Activated B cell treated with CpG ODN at 0.5 μM for 24 hours (primary cell): ENCODE results near the gene NQO1. TPM values are rescaled to one million over a fixed set of nuclear protein-coding genes. Genes with fewer than 3 reads are reported as not detected.

ENCODE experiments used
- ATAC-seq: fragments of 200-7000 bp; cut with Tn5 transposase; one replicate; pipeline ENCODE4 v1.10.0; 2021; ENCODE audit warnings: low read depth, mild to moderate bottlenecking, moderate library complexity
- CTCF ChIA-PET: fragments of 350-600 bp; sonication (Branson Sonifier 250); formaldehyde crosslinking; loops from one replicate; lab custom pipeline; 2021; ENCODE audit warnings: antibody characterized with exemption; lab: Charles Lee
- POLR2A ChIA-PET: fragments of 350-600 bp; sonication (Branson Sonifier 250); formaldehyde crosslinking; loops from one replicate; lab custom pipeline; 2021; ENCODE audit warnings: antibody characterized with exemption; lab: Charles Lee
- DNase-seq: peaks from one replicate; pipeline ENCODE4 v3.0.0; 2022
- H3K27ac Mint-ChIP-seq: one replicate; pipeline ENCODE4 v1.8.0; 2020; ENCODE audit warnings: mixed read lengths
- H3K27me3 Mint-ChIP-seq: one replicate; pipeline ENCODE4 v1.8.0; 2021; ENCODE audit warnings: mixed read lengths
- H3K36me3 Mint-ChIP-seq: one replicate; pipeline ENCODE4 v1.8.0; 2021; ENCODE audit warnings: low read depth, mixed read lengths
- H3K4me1 Mint-ChIP-seq: one replicate; pipeline ENCODE4 v1.8.0; 2021; ENCODE audit warnings: mixed read lengths
- H3K4me3 Mint-ChIP-seq: one replicate; pipeline ENCODE4 v1.8.0; 2020; ENCODE audit warnings: mild to moderate bottlenecking, mixed read lengths
- H3K9me3 Mint-ChIP-seq: one replicate; pipeline ENCODE4 v1.8.0; 2020; ENCODE audit warnings: mixed read lengths
- intact Hi-C: fragments of 100-400 bp; cut with micrococcal nuclease; formaldehyde crosslinking; loops from one replicate; pipeline ENCODE4 v1.15.1; 2024
- total RNA-seq: library from RNA; stranded (reverse); gene quantifications from 2 replicates; pipeline ENCODE4 v1.2.3, GENCODE V29; 2022
- TF ChIP-seq, protein P1 (sequence below): fragments of 200-600 bp; IDR thresholded peaks from one replicate; pipeline ENCODE4 v1.8.0; 2022; ENCODE audit warnings: antibody characterized with exemption, mild to moderate bottlenecking

The NQO1 gene
- total RNA-seq, 1 donor from 2014 or later: 5.5 TPM

DNA sequence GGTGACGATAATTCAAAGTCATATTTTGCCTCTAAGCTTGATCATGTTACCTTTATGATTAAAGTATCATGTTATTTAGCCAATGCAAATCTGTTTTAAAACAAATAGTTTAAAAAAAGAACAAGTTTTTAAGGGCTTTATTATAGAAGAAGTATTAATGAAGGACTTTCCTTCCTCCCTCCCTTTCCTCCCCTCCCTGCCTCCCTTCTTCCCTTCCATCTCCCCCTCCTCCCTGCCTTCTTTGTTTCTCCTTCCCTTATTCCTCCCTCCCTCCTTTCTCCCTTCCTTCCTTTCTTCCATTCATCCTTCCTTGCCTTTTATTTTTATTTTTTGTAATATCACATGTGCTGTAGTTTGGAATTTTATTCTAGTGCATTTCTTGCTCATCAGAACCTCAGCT, 26.4 kb downstream of the NQO1 start:
- peaks cover 61% of the 10 kb centered on the region for H3K36me3 Mint-ChIP-seq
- H3K4me3 Mint-ChIP-seq: no peak overlapping the region
- no peak for DNase-seq
- H3K27me3 Mint-ChIP-seq: no peaks in the 10 kb centered on the region
- ChIA-PET POLR2A (interaction anchor here (0.6 kb wide), 1 partner anchor 26 kb away, joined by 6 read pairs; no protein-coding TSS in a partner anchor), CTCF (no interaction called here)
- intact Hi-C loops: no loop called here
- TF ChIP-seq, protein P1, sequence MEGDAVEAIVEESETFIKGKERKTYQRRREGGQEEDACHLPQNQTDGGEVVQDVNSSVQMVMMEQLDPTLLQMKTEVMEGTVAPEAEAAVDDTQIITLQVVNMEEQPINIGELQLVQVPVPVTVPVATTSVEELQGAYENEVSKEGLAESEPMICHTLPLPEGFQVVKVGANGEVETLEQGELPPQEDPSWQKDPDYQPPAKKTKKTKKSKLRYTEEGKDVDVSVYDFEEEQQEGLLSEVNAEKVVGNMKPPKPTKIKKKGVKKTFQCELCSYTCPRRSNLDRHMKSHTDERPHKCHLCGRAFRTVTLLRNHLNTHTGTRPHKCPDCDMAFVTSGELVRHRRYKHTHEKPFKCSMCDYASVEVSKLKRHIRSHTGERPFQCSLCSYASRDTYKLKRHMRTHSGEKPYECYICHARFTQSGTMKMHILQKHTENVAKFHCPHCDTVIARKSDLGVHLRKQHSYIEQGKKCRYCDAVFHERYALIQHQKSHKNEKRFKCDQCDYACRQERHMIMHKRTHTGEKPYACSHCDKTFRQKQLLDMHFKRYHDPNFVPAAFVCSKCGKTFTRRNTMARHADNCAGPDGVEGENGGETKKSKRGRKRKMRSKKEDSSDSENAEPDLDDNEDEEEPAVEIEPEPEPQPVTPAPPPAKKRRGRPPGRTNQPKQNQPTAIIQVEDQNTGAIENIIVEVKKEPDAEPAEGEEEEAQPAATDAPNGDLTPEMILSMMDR: no peak
- no peak overlapping the region for H3K27ac Mint-ChIP-seq
- no peaks in the 10 kb centered on the region for H3K9me3 Mint-ChIP-seq
- no peak for ATAC-seq
- H3K4me1 Mint-ChIP-seq: no peaks in the 10 kb centered on the region

DNA sequence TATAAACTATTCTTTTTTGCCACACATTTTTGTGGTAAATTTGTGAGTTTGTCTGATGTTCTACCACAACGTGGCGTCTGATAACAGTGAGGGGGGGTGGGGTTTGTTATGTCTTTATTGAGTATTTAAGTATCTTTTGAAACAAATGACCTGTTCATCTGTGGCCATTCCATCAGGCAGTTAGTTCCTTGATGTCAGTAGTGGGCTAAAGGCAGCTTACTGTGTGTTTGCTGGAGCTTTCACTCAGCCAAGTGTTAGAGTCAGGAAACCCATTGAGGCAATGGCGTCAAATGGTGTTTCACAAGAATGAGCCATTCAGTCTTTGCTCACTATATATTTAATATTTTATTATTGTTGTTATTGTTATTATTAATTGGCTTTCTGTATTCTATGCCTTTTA, 28.0 kb downstream of the NQO1 start:
- Mint-ChIP-seq H3K9me3 (no peaks in the 10 kb centered on the region), H3K4me3 (no peak overlapping the region), H3K27ac (no peak overlapping the region), H3K27me3 (no peaks in the 10 kb centered on the region), H3K36me3 (peaks cover 70% of the 10 kb centered on the region), H3K4me1 (no peaks in the 10 kb centered on the region)
- CTCF ChIA-PET: interaction anchor here (0.8 kb wide), 1 partner anchor 302 kb away, joined by 3 read pairs; no protein-coding TSS in a partner anchor
- intact Hi-C loops: no loop called here
- DNase-seq (no peak), ATAC-seq (no peak)
- POLR2A ChIA-PET: no interaction called here
- TF ChIP-seq, protein P1: no peak

DNA sequence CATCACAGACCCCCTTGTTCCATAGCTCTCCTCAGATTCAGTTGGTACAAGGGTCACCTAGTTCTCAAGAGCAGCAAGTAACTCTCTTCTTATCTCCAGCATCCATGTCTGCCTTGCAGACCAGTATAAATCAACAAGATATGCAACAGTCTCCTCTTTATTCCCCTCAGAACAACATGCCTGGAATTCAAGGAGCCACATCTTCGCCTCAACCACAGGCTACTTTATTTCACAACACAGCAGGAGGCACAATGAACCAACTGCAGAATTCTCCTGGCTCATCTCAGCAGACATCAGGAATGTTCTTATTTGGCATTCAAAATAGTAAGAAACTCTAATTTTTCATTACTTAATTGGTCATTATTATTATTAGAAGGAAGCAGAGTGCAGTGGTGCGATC, 32.4 kb downstream of the NQO1 start:
- intact Hi-C loops: no loop called here
- H3K4me1 Mint-ChIP-seq: peaks cover 10% of the 10 kb centered on the region
- CTCF ChIA-PET: no interaction called here
- H3K4me3 Mint-ChIP-seq: no peak overlapping the region
- H3K27me3 Mint-ChIP-seq: no peaks in the 10 kb centered on the region
- H3K9me3 Mint-ChIP-seq: no peaks in the 10 kb centered on the region
- POLR2A ChIA-PET: no interaction called here
- TF ChIP-seq, protein P1: no peak
- ATAC-seq (no peak), DNase-seq (no peak)
- peaks cover 83% of the 10 kb centered on the region for H3K36me3 Mint-ChIP-seq
- no peak overlapping the region for H3K27ac Mint-ChIP-seq

DNA sequence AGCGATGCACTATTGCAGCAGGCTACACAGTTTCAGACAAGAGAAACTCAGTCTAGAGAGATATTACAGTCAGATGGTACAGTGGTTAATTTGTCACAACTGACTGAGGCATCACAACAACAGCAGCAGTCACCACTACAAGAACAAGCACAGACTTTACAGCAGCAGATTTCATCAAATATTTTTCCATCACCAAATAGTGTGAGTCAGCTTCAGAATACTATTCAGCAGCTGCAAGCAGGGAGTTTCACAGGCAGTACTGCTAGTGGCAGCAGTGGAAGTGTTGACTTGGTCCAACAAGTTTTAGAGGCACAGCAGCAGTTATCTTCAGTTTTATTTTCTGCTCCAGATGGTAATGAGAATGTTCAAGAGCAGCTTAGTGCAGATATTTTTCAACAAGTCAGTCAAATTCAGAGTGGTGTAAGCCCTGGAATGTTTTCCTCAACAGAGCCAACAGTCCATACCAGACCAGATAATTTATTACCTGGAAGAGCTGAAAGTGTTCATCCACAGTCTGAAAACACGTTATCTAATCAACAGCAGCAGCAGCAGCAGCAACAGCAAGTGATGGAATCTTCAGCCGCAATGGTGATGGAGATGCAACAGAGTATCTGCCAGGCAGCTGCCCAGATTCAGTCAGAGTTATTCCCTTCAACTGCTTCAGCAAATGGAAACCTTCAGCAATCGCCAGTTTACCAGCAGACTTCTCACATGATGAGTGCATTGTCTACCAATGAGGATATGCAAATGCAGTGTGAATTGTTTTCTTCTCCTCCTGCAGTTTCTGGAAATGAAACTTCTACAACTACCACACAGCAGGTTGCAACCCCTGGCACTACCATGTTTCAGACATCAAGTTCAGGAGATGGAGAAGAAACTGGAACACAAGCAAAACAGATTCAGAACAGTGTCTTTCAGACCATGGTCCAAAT, 34.1 kb downstream of the NQO1 start:
- Mint-ChIP-seq H3K36me3 (peaks cover 77% of the 10 kb centered on the region), H3K27me3 (no peaks in the 10 kb centered on the region), H3K9me3 (no peaks in the 10 kb centered on the region), H3K4me3 (no peak overlapping the region), H3K4me1 (peaks cover 10% of the 10 kb centered on the region), H3K27ac (no peak overlapping the region)
- ChIA-PET POLR2A (no interaction called here), CTCF (no interaction called here)
- no peak for ATAC-seq
- TF ChIP-seq, protein P1: no peak
- no peak for DNase-seq
- intact Hi-C loops: no loop called here

DNA sequence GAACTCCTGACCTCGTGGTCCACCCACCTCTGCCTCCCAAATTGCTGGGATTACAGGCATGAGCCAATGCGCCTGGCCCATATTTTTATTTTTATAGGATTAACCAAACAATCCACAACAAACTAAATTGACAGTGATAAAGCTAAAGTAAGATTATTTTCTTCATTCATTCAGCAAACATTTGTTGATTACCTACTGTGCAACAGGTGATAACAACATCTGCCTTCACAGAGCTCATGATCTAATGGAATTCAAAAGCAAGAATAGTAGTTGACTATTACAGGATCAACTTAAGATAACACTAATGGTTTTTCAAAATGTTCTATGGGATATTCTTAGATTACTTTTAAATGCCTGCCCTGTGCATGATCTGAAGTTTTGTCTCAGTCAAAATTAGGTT, 37.8 kb downstream of the NQO1 start:
- no peak overlapping the region for H3K4me3 Mint-ChIP-seq
- no peak for DNase-seq
- H3K9me3 Mint-ChIP-seq: no peaks in the 10 kb centered on the region
- intact Hi-C loops: no loop called here
- ChIA-PET CTCF (interaction anchor here (1.3 kb wide), 1 partner anchor 293 kb away, joined by 4 read pairs; no protein-coding TSS in a partner anchor), POLR2A (no interaction called here)
- no peak for ATAC-seq
- TF ChIP-seq, protein P1: no peak
- peaks cover 59% of the 10 kb centered on the region for H3K36me3 Mint-ChIP-seq
- H3K27ac Mint-ChIP-seq: no peak overlapping the region
- H3K4me1 Mint-ChIP-seq: peaks cover 10% of the 10 kb centered on the region
- H3K27me3 Mint-ChIP-seq: no peaks in the 10 kb centered on the region
